H9 (cell line): Measurements from ENCODE around the gene PPP1R1B. TPM values are rescaled to one million over a fixed set of nuclear protein-coding genes. Genes with fewer than 3 reads are reported as not detected.
A peak's percentile ranks its signal among the peaks of the same experiment; 100 is the strongest.

Experiments
- DNase-seq: peaks from one replicate; pipeline ENCODE4 v3.0.0-alpha.2; 2017
- H2AFZ ChIP-seq: one replicate; pipeline ENCODE4 v1.6.1; 2013; ENCODE audit warnings: mild to moderate bottlenecking, low read length, control low read depth, moderate library complexity
- H2AK5ac ChIP-seq: 2 replicates; pipeline ENCODE4 v1.6.1; 2013; ENCODE audit warnings: low read length, control low read depth, mixed read lengths; ENCODE audit not compliant: insufficient read length
- H2BK120ac ChIP-seq: one replicate; pipeline ENCODE4 v1.6.1; 2013; ENCODE audit warnings: low read depth, mild to moderate bottlenecking, low read length, control low read depth, inconsistent platforms; ENCODE audit not compliant: poor library complexity, severe bottlenecking
- H2BK12ac ChIP-seq: 2 replicates; pipeline ENCODE4 v1.6.1; 2013; ENCODE audit warnings: low read length, control low read depth, mixed read lengths, low read depth; ENCODE audit not compliant: insufficient read length
- H2BK15ac ChIP-seq: 2 replicates; pipeline ENCODE4 v1.6.1; 2013; ENCODE audit warnings: low read depth, low read length, control low read depth
- H2BK20ac ChIP-seq: one replicate; pipeline ENCODE4 v1.6.1; 2013; ENCODE audit warnings: low read depth, mild to moderate bottlenecking, low read length, control low read depth, inconsistent platforms; ENCODE audit not compliant: poor library complexity, severe bottlenecking
- H2BK5ac ChIP-seq: 2 replicates; pipeline ENCODE4 v1.6.1; 2013; ENCODE audit warnings: low read length, control low read depth, mixed read lengths; ENCODE audit not compliant: insufficient read length
- H3K14ac ChIP-seq: 2 replicates; pipeline ENCODE4 v1.6.1; 2013; ENCODE audit warnings: low read length, control low read depth; ENCODE audit not compliant: insufficient read depth
- H3K18ac ChIP-seq: 2 replicates; pipeline ENCODE4 v1.6.1; 2013; ENCODE audit warnings: low read depth, mild to moderate bottlenecking, mixed read lengths, low read length, control low read depth; ENCODE audit not compliant: insufficient read length
- H3K23ac ChIP-seq: 2 replicates; pipeline ENCODE4 v1.6.1; 2013; ENCODE audit warnings: low read length, control low read depth, mixed read lengths, low read depth; ENCODE audit not compliant: insufficient read length
- H3K23me2 ChIP-seq: 2 replicates; pipeline ENCODE4 v1.6.1; 2013; ENCODE audit warnings: low read depth, mild to moderate bottlenecking, mixed read lengths, low read length, control low read depth; ENCODE audit not compliant: insufficient read length, poor library complexity, severe bottlenecking
- H3K27ac ChIP-seq: 2 replicates; pipeline ENCODE4 v1.5.1; 2013; ENCODE audit warnings: low read length, control low read depth, mixed read lengths, low read depth; ENCODE audit not compliant: insufficient read length
- H3K27me3 ChIP-seq: 2 replicates; pipeline ENCODE4 v1.6.1; 2013; ENCODE audit warnings: low read length, control low read depth, inconsistent platforms; ENCODE audit not compliant: insufficient read depth
- H3K4ac ChIP-seq: 2 replicates; pipeline ENCODE4 v1.6.1; 2013; ENCODE audit warnings: low read depth, mild to moderate bottlenecking, control low read depth, inconsistent platforms, low read length, moderate library complexity
- H3K4me1 ChIP-seq: 2 replicates; pipeline ENCODE4 v1.6.1; 2013; ENCODE audit warnings: low read length, control low read depth, inconsistent platforms; ENCODE audit not compliant: insufficient read depth
- H3K4me2 ChIP-seq: 2 replicates; pipeline ENCODE4 v1.6.1; 2013; ENCODE audit warnings: low read length, control low read depth, mixed read lengths; ENCODE audit not compliant: insufficient read length, insufficient read depth
- H3K56ac ChIP-seq: 2 replicates; pipeline ENCODE4 v1.6.1; 2013; ENCODE audit warnings: low read depth, mild to moderate bottlenecking, mixed read lengths, low read length, control low read depth; ENCODE audit not compliant: insufficient read length
- H3K79me1 ChIP-seq: 2 replicates; pipeline ENCODE4 v1.6.1; 2013; ENCODE audit warnings: low read depth, mild to moderate bottlenecking, moderate library complexity, low read length, control low read depth, inconsistent platforms; ENCODE audit not compliant: insufficient read depth, poor library complexity, severe bottlenecking
- H3K79me2 ChIP-seq: 2 replicates; pipeline ENCODE4 v1.6.1; 2013; ENCODE audit warnings: low read length, control low read depth, inconsistent platforms; ENCODE audit not compliant: insufficient read depth
- H3K9ac ChIP-seq: 2 replicates; pipeline ENCODE4 v1.6.1; 2013; ENCODE audit warnings: low read length, control low read depth, mixed read lengths; ENCODE audit not compliant: insufficient read length; ENCODE audit errors: extremely low read depth
- H3K9me3 ChIP-seq: one replicate; pipeline ENCODE4 v1.6.1; 2013; ENCODE audit warnings: low read depth, low read length, inconsistent platforms; ENCODE audit not compliant: control insufficient read depth
- H3T11ph ChIP-seq: one replicate; pipeline ENCODE4 v1.6.1; 2013; ENCODE audit warnings: mild to moderate bottlenecking, low read length, control low read depth, inconsistent platforms
- H4K20me1 ChIP-seq: one replicate; pipeline ENCODE4 v1.6.1; 2013; ENCODE audit not compliant: control insufficient read depth, insufficient read length, insufficient read depth
- H4K5ac ChIP-seq: 2 replicates; pipeline ENCODE4 v1.6.1; 2013; ENCODE audit warnings: low read depth, mild to moderate bottlenecking, mixed read lengths, low read length, control low read depth; ENCODE audit not compliant: insufficient read length
- H4K8ac ChIP-seq: replicated peaks from 2 replicates; pipeline ENCODE4 v1.6.1; 2013; ENCODE audit warnings: low read length, control low read depth, mixed read lengths, low read depth; ENCODE audit not compliant: insufficient read length
- H4K91ac ChIP-seq: 2 replicates; pipeline ENCODE4 v1.6.1; 2013; ENCODE audit warnings: low read depth, mild to moderate bottlenecking, moderate library complexity, mixed read lengths, low read length, control low read depth; ENCODE audit not compliant: insufficient read length
- H3K27ac Mint-ChIP-seq, 3 experiments: 2 replicates in 2 of 3; 3 replicates in 1 of 3; pipeline ENCODE4 v1.8.0; 2020 to 2021; ENCODE audit warnings: mixed read lengths in 3 of 3, mild to moderate bottlenecking in 1 of 3, moderate library complexity in 1 of 3
- H3K27me3 Mint-ChIP-seq: 2 replicates; pipeline ENCODE4 v1.8.0; 2021; ENCODE audit warnings: low read depth, mild to moderate bottlenecking, moderate library complexity, mixed read lengths
- H3K36me3 Mint-ChIP-seq, 3 experiments: 2 replicates in 2 of 3; 3 replicates in 1 of 3; pipeline ENCODE4 v1.8.0; 2020 to 2021; ENCODE audit warnings: low read depth in 3 of 3, mixed read lengths in 3 of 3; ENCODE audit not compliant: insufficient read depth in 1 of 3
- H3K4me1 Mint-ChIP-seq, 2 experiments: 2 replicates each; pipeline ENCODE4 v1.8.0; 2020; ENCODE audit warnings: mixed read lengths in 2 of 2
- H3K4me3 Mint-ChIP-seq, 2 experiments: 2 replicates in 1 of 2; 3 replicates in 1 of 2; pipeline ENCODE4 v1.8.0; 2020 to 2021; ENCODE audit warnings: mild to moderate bottlenecking in 2 of 2, mixed read lengths in 2 of 2, moderate library complexity in 1 of 2
- H3K9me3 Mint-ChIP-seq, 2 experiments: 2 replicates in 1 of 2; 3 replicates in 1 of 2; pipeline ENCODE4 v1.8.0; 2020; ENCODE audit warnings: mild to moderate bottlenecking in 2 of 2, mixed read lengths in 2 of 2, moderate library complexity in 1 of 2
- CTCF ChIP-seq: fragments of 200-600 bp; sonication (generic); conservative IDR thresholded peaks from 3 replicates; pipeline ENCODE4 v1.8.0; 2021; ENCODE audit warnings: antibody characterized with exemption, mild to moderate bottlenecking
- WGBS: extraction: QIAGEN DNeasy Blood & Tissue Kit; methylation state at CpG from one replicate; pipeline ENCODE4 v1.1.7; 2013; ENCODE audit warnings: missing lambda C conversion rate, low lambda C conversion rate, mixed read lengths; ENCODE audit not compliant: insufficient read length; ENCODE audit errors: extremely low coverage; 5-methylcytosine and 5-hydroxymethylcytosine counted together
- total RNA-seq: library from RNA; stranded (reverse); gene quantifications from 2 replicates; pipeline ENCODE4 v1.2.1, GENCODE V29; 2021

The PPP1R1B gene
- total RNA-seq, 1 experiment from 2014 or later, result 15.5 TPM

- Mint-ChIP-seq H3K36me3 (no peaks in the 10 kb centered on the region; a peak in 1 of 7 replicates), H3K4me3 (peak overlapping the region; percentile 34 to 76; a peak in 4 of 5 replicates), H3K27ac (no peak overlapping the region), H3K27me3 (peaks cover 98% of the 10 kb centered on the region), H3K9me3 (peaks cover 0 to 4% of the 10 kb centered on the region in 2 experiments; a peak in 1 of 5 replicates), H3K4me1 (peaks cover 31 to 62% of the 10 kb centered on the region in 2 experiments)
- peak overlapping the region; percentile 38 for H3K4me2 ChIP-seq
- H3K27ac ChIP-seq, result no peak overlapping the region
- H3K4me1 ChIP-seq, result no peaks in the 10 kb centered on the region; the same call in 1 of the 2 replicates
- no peak overlapping the region for H3K4ac ChIP-seq
- H4K20me1 ChIP-seq, result no peaks in the 10 kb centered on the region
- H4K91ac ChIP-seq, result no peak overlapping the region
- no peak for TF ChIP-seq CTCF
- no peak overlapping the region for H3T11ph ChIP-seq
- H2BK15ac ChIP-seq, result no peak overlapping the region
- H2AFZ ChIP-seq, result no peak overlapping the region
- no peak overlapping the region for H2BK120ac ChIP-seq
- H2BK20ac ChIP-seq, result no peak overlapping the region
- H2BK5ac ChIP-seq, result no peak overlapping the region
- no peak overlapping the region for H2AK5ac ChIP-seq
- H3K9me3 ChIP-seq, result no peaks in the 10 kb centered on the region
- no peak overlapping the region for H3K23ac ChIP-seq
- H3K79me2 ChIP-seq, result no peaks in the 10 kb centered on the region
- no peak overlapping the region for H2BK12ac ChIP-seq
- peaks cover 20% of the 10 kb centered on the region for H3K23me2 ChIP-seq
- no peak overlapping the region for H4K8ac ChIP-seq
- no peaks in the 10 kb centered on the region for H3K79me1 ChIP-seq
- no peak overlapping the region for H4K5ac ChIP-seq
- DNase-seq, result peak; percentile 71
- H3K18ac ChIP-seq, result no peak overlapping the region
- H3K56ac ChIP-seq, result no peak overlapping the region
- no peak overlapping the region for H3K14ac ChIP-seq
- WGBS, result no CpG with 5 or more reads among the region's 31 CpGs
- no peak overlapping the region for H3K9ac ChIP-seq
- H3K27me3 ChIP-seq, result peaks cover 94% of the 10 kb centered on the region
Observed at GRCh38 chr17:39604911-39605491, 21.8 kb upstream of the PPP1R1B start.
